GM21390 (cell line): ENCODE data around the gene CAMK1D.
"Not testable (repeated sequence)": the region's sequence is repeated elsewhere in the genome, so short reads cannot be mapped to it uniquely, and the experiment has no call there.

Source experiments
- ATAC-seq: cut with Tn5 transposase; IDR thresholded peaks from one replicate; pipeline ENCODE4 v1.9.1; 2021; ENCODE audit not compliant: unreplicated experiment

Gene CAMK1D

DNA sequence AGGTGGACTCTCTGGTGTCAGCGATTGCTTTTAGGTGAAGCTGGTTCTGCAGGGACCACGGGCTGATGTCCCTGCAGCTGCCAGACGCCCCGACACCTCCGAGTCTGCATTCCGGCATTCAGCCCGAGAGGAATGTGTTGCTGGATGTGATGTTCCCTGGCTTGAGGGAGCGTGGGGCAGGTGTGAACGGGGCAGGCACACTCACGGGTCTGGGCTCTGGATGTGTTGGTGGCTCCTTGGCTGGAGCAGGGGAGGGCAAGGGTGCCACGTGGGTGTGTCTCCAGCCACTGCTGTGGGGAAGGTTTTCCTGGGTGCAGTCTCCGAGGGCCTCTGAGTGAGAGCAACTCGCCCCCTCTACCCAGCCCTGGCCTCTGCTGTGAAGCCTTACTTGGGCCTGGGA lies 140.5 kb downstream of the CAMK1D start:
- no peak for ATAC-seq

DNA sequence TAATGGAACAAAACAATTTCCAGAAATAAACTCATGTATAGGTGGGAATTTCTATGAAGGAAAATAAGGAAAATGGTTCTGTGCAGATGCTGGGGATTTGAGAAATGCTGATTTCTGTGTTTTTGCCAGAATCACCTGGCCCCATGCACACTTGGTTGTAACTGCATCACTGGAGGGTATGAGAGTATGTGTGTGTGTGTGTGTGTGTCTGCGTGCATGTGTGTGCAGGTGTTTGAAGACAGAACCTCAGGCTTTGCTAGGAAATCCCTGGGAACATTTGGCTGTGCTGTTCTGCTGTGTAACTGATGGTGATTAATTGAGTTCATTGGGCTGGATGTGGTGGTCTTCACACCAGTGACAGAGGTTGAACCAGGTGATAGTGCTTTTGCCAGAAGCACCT lies 141.6 kb downstream of the CAMK1D start:
- no peak for ATAC-seq

DNA sequence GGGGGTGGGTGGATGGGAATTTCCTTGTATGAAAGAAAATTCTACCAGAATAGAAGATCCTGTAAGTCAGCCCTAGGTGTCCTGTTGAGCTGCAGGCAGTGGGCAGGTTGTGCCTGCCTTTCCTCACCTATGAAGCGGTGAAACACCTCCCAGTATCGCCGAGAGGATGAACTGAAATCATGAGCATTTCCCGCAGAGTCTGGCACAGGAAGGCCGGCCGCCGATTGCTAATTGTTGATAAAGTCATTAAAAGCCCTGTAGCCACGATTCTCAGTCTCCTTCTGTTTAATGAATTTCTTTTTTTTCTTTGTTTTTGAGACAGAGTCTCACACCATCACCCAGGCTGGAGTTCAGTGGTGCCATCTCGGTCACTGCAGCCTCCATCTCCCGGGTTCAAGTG lies 142.1 kb downstream of the CAMK1D start:
- no peak for ATAC-seq

DNA sequence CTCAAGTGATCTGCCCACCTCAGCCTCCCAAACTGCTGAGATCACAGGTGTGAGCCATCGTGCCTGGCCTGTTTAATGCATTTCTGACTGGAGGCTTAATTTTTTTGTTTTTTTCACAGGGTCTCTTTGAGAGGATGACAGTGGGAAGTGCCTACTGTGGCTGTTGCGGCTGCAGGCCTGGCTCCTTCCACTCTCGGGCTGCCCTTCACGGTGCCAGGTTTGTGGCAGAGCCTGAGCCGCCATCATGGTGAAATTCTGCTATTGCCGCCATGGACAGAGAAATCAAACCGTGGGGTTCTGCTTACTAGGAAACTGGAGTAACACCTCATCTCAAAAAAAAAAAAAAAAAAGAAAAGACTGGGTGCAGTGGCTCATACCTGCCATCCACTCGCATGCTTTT lies 142.7 kb downstream of the CAMK1D start:
- no peak for ATAC-seq

DNA sequence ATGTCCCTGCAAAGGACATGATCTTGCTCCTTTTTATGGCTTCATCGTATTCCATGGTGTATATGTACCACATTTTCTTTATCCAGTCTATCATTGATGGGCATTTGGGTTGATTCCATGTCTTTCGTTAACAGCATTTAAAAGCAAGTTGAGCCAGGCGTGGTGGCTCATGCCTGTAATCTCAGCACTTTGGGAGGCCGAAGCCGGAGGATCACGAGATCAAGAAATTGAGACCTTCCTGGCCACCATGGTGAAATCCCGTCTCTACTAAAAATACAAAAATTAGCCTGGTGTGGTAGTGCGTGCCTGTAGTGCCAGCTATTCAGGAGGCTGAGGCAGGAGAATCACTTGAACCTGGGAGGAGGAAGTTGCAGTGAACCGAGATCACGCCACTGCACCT lies 147.7 kb downstream of the CAMK1D start:
- ATAC-seq: not testable (repeated sequence)

DNA sequence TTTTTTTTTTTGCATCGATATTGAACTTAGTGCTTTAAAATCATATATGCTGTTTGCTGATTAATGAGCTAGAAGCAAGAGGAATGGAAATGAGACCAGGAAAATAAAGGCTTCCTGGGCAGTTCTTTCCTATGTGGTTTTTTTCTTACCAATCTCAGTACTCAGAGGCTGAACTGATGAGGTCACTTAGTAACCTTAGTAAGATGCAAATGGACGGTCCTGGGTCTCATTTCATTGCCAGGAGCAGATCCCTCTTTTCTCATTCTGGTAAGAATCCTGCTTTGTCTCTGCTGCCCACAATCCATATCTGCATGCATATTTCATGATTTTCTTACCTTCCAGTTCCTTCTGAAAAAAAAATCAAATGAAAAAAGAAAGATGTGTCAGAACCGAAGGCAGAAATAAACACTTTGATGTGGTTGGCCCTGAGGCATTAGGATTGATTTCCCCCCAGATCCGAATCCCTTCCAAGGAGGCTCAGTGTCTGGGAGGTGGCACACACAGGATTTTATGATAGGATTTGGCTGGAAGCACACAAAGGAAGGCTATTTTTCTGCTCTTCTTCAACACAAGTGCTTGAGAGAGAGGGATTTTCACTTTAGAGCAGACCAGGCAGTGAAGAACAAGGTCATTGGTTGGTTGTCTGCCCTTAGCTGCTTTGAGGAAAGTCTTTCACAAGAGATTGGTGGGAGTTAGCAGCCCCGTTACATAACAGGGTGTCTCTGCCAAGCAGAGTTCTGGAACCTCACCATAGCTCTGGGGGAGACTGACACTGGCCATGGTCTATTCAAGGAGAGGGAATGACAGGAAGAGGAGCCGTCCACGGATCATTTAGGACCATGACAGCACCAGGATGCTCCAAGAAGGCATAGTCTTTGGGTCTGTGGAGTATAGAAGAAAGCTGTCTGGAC lies 150.0 kb downstream of the CAMK1D start:
- ATAC-seq: no peak

GRCh38 chr10:12500381-12501303 lies 151.3 kb downstream of the CAMK1D start:
- no peak for ATAC-seq

DNA sequence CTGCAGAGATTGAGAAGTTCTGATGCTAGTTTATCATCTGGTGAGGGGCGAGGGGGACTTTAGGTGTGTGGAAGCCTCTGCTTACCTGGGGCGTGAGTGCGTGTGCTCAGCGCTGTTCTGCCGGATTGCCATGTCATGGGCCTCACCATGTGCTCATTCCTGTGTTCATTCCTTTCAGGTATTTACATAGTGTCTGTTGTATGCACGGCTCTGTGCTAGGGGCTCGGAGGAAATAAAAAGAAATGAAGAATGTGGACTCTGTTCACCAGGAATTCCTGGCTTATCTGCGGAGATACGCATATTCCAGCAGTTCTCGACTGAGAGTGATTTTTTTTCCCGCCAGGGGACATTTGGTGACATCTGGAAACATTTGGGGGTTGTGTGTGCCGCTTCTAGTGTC lies 152.0 kb downstream of the CAMK1D start:
- ATAC-seq: no peak

GRCh38 chr10:12501841-12502525 lies 152.6 kb downstream of the CAMK1D start:
- no peak for ATAC-seq

- ATAC-seq: no peak
Measured at GRCh38 chr10:12502526-12503274, 153.4 kb downstream of the CAMK1D start.

- ATAC-seq: no peak
Measured at GRCh38 chr10:12503311-12503710, 154.0 kb downstream of the CAMK1D start.

DNA sequence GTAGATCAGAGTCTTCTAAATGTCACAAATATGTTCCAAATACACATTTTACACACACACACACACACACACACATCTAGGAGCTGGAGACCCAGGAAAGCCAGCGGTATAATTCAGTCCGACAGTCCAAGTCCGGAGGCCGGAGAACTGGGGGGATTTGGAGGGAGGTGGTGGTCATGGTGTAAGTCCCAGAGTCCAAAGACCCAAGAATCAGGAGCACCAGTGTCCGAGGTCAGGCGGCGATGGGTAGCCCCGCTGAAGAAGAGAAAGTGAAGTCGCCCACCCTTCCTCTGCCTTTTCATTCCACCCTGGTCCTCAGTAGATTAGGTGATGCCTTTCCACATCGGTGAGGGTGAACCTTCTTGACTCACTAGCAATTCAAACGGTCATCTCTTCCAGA lies 154.8 kb downstream of the CAMK1D start:
- ATAC-seq: no peak

DNA sequence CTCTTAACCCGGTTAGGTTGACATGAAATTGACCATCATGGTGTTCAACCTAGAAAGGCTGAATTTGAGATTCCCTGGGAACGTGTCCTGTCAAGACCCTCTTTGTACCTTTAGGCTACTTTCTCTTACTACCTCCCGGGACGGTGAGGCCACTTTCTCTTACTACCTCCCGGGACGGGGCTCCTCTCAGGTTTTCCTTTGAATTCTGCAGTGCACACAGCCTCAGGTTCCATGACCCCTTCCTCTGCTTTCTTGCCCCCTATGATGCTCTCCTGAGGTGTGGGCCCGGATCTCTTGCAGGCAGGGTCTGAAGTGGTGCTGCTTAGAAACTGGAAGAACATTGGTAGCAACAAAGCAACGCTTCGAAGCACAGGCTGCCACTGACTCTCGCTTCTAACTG lies 155.3 kb downstream of the CAMK1D start:
- no peak for ATAC-seq

- no peak for ATAC-seq
Measured at GRCh38 chr10:12505683-12506082, 156.3 kb downstream of the CAMK1D start.

- no peak for ATAC-seq
Measured at GRCh38 chr10:12507165-12507850, 158.0 kb downstream of the CAMK1D start.

GRCh38 chr10:12508165-12508564 lies 158.8 kb downstream of the CAMK1D start:
- no peak for ATAC-seq

- no peak for ATAC-seq
Measured at GRCh38 chr10:12509016-12509793, 159.9 kb downstream of the CAMK1D start.

GRCh38 chr10:12509794-12510100 lies 160.4 kb downstream of the CAMK1D start:
- no peak for ATAC-seq

DNA sequence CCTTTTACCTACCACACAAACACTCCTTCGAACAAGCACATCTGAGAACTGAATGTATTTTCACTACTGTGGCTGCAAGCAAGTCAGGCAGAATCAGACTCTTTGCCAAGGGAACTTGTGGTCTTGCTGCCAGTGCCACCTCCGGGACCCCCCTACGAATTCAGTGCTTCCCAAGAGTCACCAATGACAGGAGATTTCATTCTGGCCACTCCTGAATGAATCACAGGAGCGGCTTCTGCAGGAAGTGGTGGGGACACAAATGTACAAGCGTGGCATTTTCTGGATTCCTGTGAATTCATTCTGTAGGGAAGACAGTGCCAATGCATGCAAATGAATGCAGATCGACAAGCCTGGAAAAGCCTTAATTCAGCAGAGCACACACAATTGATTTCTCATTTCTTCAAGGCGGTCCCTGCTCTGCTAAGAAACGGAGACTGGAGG lies 161.2 kb downstream of the CAMK1D start:
- ATAC-seq: no peak
